Activated naive CD8-positive, alpha-beta T cell treated with anti-CD3 and anti-CD28 coated beads, Interleukin-2, amount 50 U/mL, for 24 hours (primary cell): ENCODE results near the gene PRKX.
"Not testable (repeated sequence)": the region's sequence is repeated elsewhere in the genome, so short reads cannot be mapped to it uniquely, and the experiment has no call there.

Experiments
- ATAC-seq: fragments of 150-1000 bp; cut with Tn5 transposase; one replicate; pipeline ENCODE4 v1.10.0; 2021
- DNase-seq: peaks from one replicate; pipeline ENCODE4 v3.0.0; 2021
- H3K27ac Mint-ChIP-seq: one replicate; pipeline ENCODE4 v1.8.0; 2021; ENCODE audit warnings: mild to moderate bottlenecking, mixed read lengths
- H3K27me3 Mint-ChIP-seq: one replicate; pipeline ENCODE4 v1.8.0; 2021; ENCODE audit warnings: mixed read lengths
- H3K36me3 Mint-ChIP-seq: one replicate; pipeline ENCODE4 v1.8.0; 2021; ENCODE audit warnings: low read depth, mixed read lengths
- H3K4me1 Mint-ChIP-seq: one replicate; pipeline ENCODE4 v1.8.0; 2021; ENCODE audit warnings: mixed read lengths
- H3K4me3 Mint-ChIP-seq: one replicate; pipeline ENCODE4 v1.8.0; 2021; ENCODE audit warnings: mild to moderate bottlenecking, moderate library complexity, mixed read lengths
- H3K9me3 Mint-ChIP-seq: one replicate; pipeline ENCODE4 v1.8.0; 2021; ENCODE audit warnings: mixed read lengths

Gene PRKX

DNA sequence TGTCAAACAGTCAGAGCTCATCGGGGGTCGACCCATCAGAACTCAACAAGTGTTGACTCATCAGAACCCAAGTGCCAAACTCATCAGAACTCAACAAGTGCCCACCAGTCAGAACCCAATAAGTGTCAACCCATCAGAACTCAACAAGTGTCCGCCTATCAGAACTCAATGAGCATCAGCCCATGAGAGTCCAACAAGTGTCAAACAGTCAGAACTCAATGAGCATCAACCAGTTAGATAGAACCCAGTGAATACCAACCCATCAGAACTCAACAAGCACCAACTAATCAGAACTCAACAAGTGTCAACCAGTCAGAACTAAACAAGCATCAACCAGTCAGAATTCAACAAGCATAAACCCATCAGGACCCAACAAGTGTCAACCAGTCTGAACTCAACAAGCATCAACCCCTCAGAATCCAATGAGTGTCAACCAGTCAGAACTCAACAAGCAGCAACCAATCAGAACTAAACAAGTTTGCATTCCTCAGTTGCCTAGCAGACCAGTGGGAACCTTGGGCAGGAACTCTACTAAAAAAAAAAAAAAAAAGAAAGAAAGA lies 115.3 kb downstream of the PRKX start:
- Mint-ChIP-seq H3K9me3 (no peaks in the 10 kb centered on the region), H3K27ac (no peak overlapping the region), H3K4me1 (no peaks in the 10 kb centered on the region), H3K36me3 (peaks cover 8% of the 10 kb centered on the region), H3K4me3 (no peak overlapping the region), H3K27me3 (no peaks in the 10 kb centered on the region)
- ATAC-seq (no peak), DNase-seq (no peak)

DNA sequence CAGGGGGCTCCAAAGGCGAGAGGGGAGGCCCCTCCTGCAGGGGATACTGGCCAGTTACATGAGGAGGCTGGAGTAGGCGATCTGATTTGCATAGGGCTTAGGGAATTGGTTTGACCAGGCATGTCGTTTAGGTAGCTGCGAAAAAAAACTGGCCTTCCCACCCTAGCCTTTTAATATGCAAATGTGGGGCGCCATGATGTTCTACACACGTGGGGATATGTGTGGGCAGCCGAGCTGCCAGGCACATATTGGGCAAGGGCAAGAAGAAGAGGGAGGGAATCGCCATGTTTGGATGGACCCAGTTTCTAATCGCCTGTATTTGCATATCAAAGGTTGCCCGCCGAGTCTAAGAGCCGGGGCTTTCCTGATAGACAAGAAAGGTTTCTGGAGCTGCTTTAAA lies 121.3 kb downstream of the PRKX start:
- H3K27me3 Mint-ChIP-seq = no peaks in the 10 kb centered on the region
- no peak overlapping the region for H3K4me3 Mint-ChIP-seq
- H3K9me3 Mint-ChIP-seq = no peaks in the 10 kb centered on the region
- H3K27ac Mint-ChIP-seq = no peak overlapping the region
- H3K4me1 Mint-ChIP-seq = peaks cover 3% of the 10 kb centered on the region
- H3K36me3 Mint-ChIP-seq = peaks cover 2% of the 10 kb centered on the region
- ATAC-seq (no peak), DNase-seq (no peak)

DNA sequence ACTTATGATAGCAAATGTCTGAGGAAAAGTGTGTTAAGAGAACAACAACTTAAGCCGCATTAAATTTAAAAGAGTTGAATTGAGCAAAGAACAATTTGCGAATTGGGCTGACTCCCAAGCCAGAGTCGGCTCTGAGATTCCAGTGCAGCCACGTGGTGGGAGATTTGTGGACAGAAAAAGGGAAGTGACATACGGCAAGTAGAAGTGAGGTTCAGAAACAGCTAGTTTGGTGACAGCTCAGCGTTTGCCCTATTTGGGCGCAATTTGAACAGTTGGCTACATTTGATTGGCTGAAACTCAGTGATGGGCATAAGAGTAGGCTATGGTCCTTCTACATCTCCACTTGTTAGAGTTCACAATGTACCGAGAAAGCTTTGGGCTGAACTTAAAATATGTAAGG lies 124.0 kb downstream of the PRKX start:
- ATAC-seq (no peak), DNase-seq (no peak)
- H3K36me3 Mint-ChIP-seq = peaks cover 2% of the 10 kb centered on the region
- peaks cover 6% of the 10 kb centered on the region for H3K4me1 Mint-ChIP-seq
- no peak overlapping the region for H3K27ac Mint-ChIP-seq
- H3K9me3 Mint-ChIP-seq = no peaks in the 10 kb centered on the region
- H3K4me3 Mint-ChIP-seq = no peak overlapping the region
- H3K27me3 Mint-ChIP-seq = no peaks in the 10 kb centered on the region

DNA sequence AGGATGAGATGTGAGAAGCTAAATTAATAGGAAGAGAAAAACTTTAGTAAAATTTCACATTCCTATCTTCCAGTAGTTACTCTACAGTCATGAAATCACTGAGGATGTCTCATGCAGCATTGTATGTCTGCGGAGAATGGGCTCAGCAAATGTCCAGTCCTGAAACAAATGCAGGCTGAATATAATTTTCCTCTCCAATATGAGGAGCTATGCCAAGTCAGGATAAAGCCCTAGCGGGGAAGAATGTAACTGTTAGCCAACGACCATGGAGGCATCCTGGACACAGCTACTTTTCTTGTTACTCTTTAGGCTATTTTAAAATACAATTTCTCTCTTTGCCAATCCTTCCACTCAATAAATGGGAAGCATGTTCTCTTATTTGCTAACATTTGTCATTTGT lies 127.7 kb downstream of the PRKX start:
- H3K27ac Mint-ChIP-seq = no peak overlapping the region
- no peaks in the 10 kb centered on the region for H3K9me3 Mint-ChIP-seq
- ATAC-seq = no peak
- no peak for DNase-seq
- no peak overlapping the region for H3K4me3 Mint-ChIP-seq
- H3K27me3 Mint-ChIP-seq = no peaks in the 10 kb centered on the region
- H3K4me1 Mint-ChIP-seq = peaks cover 10% of the 10 kb centered on the region
- H3K36me3 Mint-ChIP-seq = no peaks in the 10 kb centered on the region

DNA sequence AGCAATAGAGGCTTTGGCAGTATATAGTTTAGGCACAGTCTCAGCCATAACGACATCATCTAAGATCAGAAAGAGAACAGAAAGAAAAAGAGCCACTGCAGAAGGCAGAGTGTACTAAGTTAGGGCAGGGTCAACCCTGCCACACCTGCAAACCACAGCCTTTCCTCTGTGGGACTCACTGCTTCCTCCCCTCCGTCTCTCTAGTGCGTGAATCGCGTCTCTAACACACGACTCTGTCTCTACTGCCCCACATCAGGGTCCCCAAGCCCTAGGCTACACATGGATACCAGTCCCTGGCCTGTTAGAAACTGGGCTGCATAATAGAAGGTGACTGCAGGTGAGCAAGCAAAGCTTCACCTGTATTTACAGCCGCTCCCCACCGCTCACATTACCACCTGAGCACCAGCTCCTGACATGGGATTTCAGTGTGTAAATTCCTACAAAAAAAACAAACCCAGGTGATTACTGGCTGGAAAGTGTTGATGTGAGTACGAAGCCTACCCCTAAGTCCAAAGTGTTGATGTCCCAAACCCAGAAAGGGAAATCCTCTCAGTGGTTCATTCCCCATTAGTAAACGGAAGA lies 128.9 kb downstream of the PRKX start:
- Mint-ChIP-seq H3K27ac (no peak overlapping the region), H3K4me3 (no peak overlapping the region), H3K27me3 (no peaks in the 10 kb centered on the region), H3K4me1 (peaks cover 10% of the 10 kb centered on the region), H3K9me3 (no peaks in the 10 kb centered on the region), H3K36me3 (no peaks in the 10 kb centered on the region)
- no peak for DNase-seq
- no peak for ATAC-seq

DNA sequence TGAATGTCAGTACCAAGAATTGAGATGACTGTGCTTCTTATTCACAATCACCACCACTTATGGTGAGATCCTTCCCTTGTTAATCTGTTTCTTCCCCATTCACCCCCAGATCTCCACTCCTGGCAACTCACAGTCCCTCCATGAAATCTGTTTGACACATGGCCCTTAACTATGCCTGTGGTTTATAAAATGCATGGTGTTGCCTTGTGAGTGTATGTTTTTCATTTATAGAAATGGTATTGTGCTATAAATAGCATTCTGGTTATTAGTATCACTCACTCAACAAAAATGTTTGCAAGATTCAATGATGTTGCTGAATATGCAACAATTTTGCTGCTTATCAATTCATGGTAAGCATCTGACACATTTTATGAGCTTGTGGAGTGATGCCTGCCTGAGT lies 131.0 kb downstream of the PRKX start:
- Mint-ChIP-seq H3K36me3 (no peaks in the 10 kb centered on the region), H3K4me1 (peaks cover 8% of the 10 kb centered on the region), H3K27me3 (no peaks in the 10 kb centered on the region), H3K4me3 (no peak overlapping the region), H3K27ac (no peak overlapping the region), H3K9me3 (no peaks in the 10 kb centered on the region)
- ATAC-seq (no peak), DNase-seq (no peak)

DNA sequence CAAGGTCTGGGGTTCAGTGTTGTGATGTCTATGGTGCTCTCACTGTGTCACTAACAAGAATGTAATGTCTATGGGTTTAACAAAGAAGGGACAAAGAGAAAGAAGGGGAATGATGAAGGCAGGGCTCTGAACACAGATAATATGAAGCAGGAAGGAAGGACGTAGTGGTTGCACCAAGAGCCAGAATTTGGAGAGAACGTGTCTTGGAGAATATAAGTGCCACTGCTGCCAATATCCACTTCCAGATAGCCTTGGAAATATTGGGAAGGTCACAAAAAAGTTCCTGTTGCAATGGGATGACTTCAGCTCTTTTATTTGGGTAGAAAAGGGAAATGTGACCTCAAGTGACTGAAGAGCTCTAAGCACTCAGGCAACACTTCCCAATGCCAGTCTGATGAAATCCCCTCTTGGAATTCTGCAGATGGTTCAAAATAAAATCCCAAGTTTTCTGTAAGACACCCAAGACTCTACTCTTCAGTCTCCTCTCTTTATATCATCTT lies 131.8 kb downstream of the PRKX start:
- no peak for DNase-seq
- ATAC-seq = no peak

DNA sequence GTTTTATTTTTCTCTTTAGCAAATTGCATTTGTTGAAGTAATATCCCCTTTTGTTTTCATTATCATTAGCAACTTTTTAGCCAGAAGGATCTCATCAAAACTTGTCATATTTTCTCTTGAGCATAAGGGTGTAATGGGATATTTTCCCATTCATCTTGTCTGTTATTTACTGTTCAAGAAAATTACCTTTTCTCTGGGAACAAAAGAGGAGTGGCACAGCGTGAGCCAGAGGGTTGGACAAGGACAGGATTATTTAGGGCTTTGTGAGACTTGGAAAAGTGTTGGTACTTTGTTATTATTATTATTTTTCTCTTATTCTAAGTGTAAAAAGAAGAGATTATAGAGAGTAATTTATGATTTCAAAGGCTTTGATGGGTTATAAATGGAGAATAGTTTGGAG lies 135.9 kb downstream of the PRKX start:
- DNase-seq (no peak), ATAC-seq (no peak)
- H3K4me1 Mint-ChIP-seq = no peaks in the 10 kb centered on the region
- H3K36me3 Mint-ChIP-seq = no peaks in the 10 kb centered on the region
- no peak overlapping the region for H3K4me3 Mint-ChIP-seq
- H3K9me3 Mint-ChIP-seq = no peaks in the 10 kb centered on the region
- no peaks in the 10 kb centered on the region for H3K27me3 Mint-ChIP-seq
- no peak overlapping the region for H3K27ac Mint-ChIP-seq

More for the DNA sequence above, 131.8 kb downstream of the PRKX start:
- Mint-ChIP-seq H3K4me1 (peaks cover 8% of the 10 kb centered on the region), H3K36me3 (no peaks in the 10 kb centered on the region), H3K27me3 (no peaks in the 10 kb centered on the region), H3K4me3 (no peak overlapping the region), H3K9me3 (no peaks in the 10 kb centered on the region), H3K27ac (no peak overlapping the region)

DNA sequence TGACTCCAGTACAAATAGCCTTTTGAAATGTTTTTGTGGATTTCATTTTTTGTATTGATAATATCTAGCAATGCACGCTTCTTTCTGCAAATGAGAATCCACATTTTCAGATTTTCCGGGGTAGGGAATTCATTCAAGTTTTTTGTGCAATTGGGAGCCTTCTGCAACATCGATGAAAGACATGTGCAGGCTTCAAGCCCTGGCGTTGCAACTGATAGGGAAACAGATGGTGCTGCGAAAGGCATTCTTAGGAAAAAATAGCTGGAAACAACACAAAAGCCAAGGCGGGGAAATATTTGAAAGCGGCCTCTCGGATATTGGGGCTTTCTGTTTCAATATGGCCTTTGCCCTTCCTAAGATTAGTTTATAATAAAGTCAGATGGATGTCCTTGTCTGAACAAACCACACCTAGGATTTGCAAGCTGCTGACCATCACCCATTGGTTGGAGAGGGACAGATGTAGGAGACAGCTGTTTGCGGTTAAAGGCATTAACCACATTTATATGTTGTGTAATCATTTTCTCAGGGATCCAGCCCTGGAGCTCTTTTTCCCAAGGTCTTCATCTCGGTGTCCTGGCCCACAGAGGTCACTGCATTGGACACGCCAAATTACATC lies 136.5 kb downstream of the PRKX start:
- Mint-ChIP-seq H3K27me3 (no peaks in the 10 kb centered on the region), H3K27ac (no peak overlapping the region), H3K4me1 (no peaks in the 10 kb centered on the region), H3K4me3 (no peak overlapping the region), H3K9me3 (no peaks in the 10 kb centered on the region), H3K36me3 (no peaks in the 10 kb centered on the region)
- no peak for ATAC-seq
- no peak for DNase-seq

DNA sequence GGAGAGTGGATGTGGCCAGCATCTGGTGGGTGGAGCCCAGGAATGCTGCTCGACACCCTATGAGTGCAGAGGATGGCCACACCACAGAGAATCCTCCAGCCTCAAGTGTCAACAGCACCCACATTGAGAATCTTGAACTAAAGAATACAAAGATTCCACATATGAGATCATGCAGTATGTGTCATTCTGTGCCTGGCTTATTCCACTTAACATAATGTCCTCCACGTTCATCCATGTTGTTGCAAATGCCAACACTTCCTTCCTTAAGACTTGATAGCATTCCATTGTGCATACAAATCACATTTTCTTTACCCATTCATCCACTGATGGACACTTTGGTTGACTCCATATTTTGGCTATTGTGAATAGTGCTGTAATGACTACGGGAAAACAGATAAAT lies 145.8 kb downstream of the PRKX start:
- Mint-ChIP-seq H3K27ac (no peak overlapping the region), H3K4me3 (no peak overlapping the region), H3K27me3 (no peaks in the 10 kb centered on the region), H3K9me3 (no peaks in the 10 kb centered on the region), H3K36me3 (no peaks in the 10 kb centered on the region), H3K4me1 (no peaks in the 10 kb centered on the region)
- no peak for ATAC-seq
- no peak for DNase-seq

DNA sequence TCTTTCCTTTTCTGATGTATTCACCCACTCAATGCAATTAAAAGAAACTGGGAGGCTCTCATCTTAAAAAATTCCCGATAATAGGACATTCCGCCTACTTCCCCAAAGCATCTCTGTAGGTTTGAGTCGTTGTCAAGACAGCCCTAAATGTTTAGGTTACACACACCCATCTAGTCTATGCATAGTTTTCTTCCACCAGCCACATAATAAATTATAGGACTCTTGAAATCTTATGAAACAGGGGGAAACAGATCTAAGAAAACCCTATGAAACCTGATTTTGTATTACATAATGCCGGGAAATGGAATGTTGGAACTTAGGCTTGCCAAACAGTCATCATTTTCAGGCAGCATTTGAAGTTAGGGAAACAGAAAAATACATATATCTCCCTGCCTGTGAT lies 150.0 kb downstream of the PRKX start:
- Mint-ChIP-seq H3K4me3 (no peak overlapping the region), H3K9me3 (no peaks in the 10 kb centered on the region), H3K36me3 (no peaks in the 10 kb centered on the region), H3K27ac (no peak overlapping the region), H3K4me1 (no peaks in the 10 kb centered on the region), H3K27me3 (no peaks in the 10 kb centered on the region)
- ATAC-seq (no peak), DNase-seq (no peak)

DNA sequence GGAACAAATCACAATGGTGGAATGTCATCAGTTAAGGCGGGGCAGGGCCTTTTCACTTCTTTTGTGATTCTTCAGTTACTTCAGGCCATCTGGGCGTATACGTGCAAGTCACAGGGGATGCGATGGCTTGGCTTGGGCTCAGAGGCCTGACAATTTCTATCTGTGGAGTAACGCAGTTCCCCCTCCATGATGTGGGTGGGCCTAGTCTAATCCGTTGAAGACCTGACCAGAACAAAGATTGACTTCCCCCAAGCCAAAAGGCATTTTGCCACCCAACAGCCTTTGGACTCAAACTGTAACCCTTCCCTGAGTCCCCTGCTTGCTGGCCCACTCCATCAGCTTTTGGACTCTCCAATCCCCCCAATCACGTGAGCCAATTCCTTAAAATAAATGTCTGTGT lies 153.4 kb downstream of the PRKX start:
- not testable (repeated sequence) for H3K4me3 Mint-ChIP-seq, ATAC-seq, DNase-seq, H3K27me3 Mint-ChIP-seq, H3K36me3 Mint-ChIP-seq, H3K4me1 Mint-ChIP-seq, H3K9me3 Mint-ChIP-seq, H3K27ac Mint-ChIP-seq
